Endometrium (tissue), 2 donors: ENCODE data around the gene ZNF569.
"Not testable (repeated sequence)": the region's sequence is repeated elsewhere in the genome, so short reads cannot be mapped to it uniquely, and the experiment has no call there.

Experiments used
- FAIRE-seq: peaks from 2 replicates; lab custom pipeline; 2012; peaks lifted over from hg19 to GRCh38; lab: Jason Lieb, UNC
- donor health status: control.
- donor health status: control.

Gene ZNF569

GRCh38 chr19:37466798-37467607 is at the start of gene ZNF569:
TSS of gene ZNF569 (minus strand) at chr19:37467444. CDS start at chr19:37444921, 22,523 bp downstream.
- FAIRE-seq = peak; percentile 85

GRCh38 chr19:37513397-37513796 is 46.2 kb upstream of the ZNF569 start:
- FAIRE-seq = no peak

- no peak for FAIRE-seq
Measured at GRCh38 chr19:37511821-37512220, 44.6 kb upstream of the ZNF569 start.

GRCh38 chr19:37511186-37511585 is 43.9 kb upstream of the ZNF569 start:
- FAIRE-seq = no peak

GRCh38 chr19:37507167-37507464 is 39.9 kb upstream of the ZNF569 start:
- FAIRE-seq = no peak

GRCh38 chr19:37506387-37507166 is 39.3 kb upstream of the ZNF569 start, which contains the start of gene ZNF793:
TSS of gene ZNF793 (plus strand) at chr19:37506939. CDS start at chr19:37523440, 16,501 bp downstream.
- FAIRE-seq = peak; percentile 63

GRCh38 chr19:37505958-37506386 is 38.7 kb upstream of the ZNF569 start:
- peak; percentile 21 for FAIRE-seq

- FAIRE-seq = no peak
Measured at GRCh38 chr19:37492213-37492612, 25.0 kb upstream of the ZNF569 start.

- FAIRE-seq = no peak
Measured at GRCh38 chr19:37484406-37485168, 17.3 kb upstream of the ZNF569 start.

GRCh38 chr19:37472165-37472564 is 4.9 kb upstream of the ZNF569 start:
- FAIRE-seq = no peak

GRCh38 chr19:37470216-37470615 is 3.0 kb upstream of the ZNF569 start:
- FAIRE-seq = no peak

GRCh38 chr19:37468961-37469777 is 1.9 kb upstream of the ZNF569 start, which contains the start of gene ZNF570:
TSS of gene ZNF570 (plus strand) at chr19:37469356. CDS start at chr19:37470355, 999 bp downstream.
- FAIRE-seq = peak; percentile 61

GRCh38 chr19:37467608-37468090 is 405 bp upstream of the ZNF569 start:
- FAIRE-seq = no peak

- no peak for FAIRE-seq
Measured at GRCh38 chr19:37466277-37466797, 907 bp downstream of the ZNF569 start.

- FAIRE-seq = no peak
Measured at GRCh38 chr19:37452500-37453245, 14.6 kb downstream of the ZNF569 start.

- FAIRE-seq = no peak
Measured at GRCh38 chr19:37413313-37414084, 53.7 kb downstream of the ZNF569 start.

- no peak for FAIRE-seq
Measured at GRCh38 chr19:37412700-37413099, 54.5 kb downstream of the ZNF569 start.

GRCh38 chr19:37406140-37406846 is 61.0 kb downstream of the ZNF569 start:
- FAIRE-seq = not testable (repeated sequence)

- FAIRE-seq = no peak
Measured at GRCh38 chr19:37403403-37403802, 63.8 kb downstream of the ZNF569 start.
